ENCODE results near the gene REPS1. TPM values are rescaled to one million over a fixed set of nuclear protein-coding genes. Genes with fewer than 3 reads are reported as not detected.
"Not testable (repeated sequence)": the region's sequence is repeated elsewhere in the genome, so short reads cannot be mapped to it uniquely, and the experiment has no call there.

The REPS1 gene
- total and polyA plus RNA-seq, 9 donors: 20.4 to 65.6 (median 41.0) TPM

DNA sequence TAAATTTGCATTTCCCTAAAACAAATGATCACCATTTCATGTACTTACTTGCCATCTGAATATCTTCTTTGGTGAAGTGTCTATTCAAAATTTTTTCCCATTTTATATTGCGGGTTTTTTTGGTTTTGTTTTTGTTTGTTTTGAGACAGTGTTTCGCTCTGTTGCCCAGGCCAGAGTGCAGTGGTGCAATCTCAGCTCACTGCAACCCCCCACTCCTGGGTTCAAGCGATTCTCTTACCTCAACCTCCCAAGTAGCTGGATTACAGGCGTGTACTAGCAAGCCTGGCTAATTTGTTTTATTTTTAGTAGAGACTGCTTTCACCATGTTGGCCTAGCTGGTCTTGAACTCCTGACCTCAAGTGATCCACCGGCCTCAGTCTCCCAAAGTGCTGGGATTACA is 9.1 kb upstream of the REPS1 start:
- Histone ChIP-seq H3K36me3 (no peaks in the 10 kb centered on the region), H3K4me1 (ENCODE audit: insufficient read depth) (no peaks in the 10 kb centered on the region), H3K27me3 (no peaks in the 10 kb centered on the region), H3K4me3 (no peak overlapping the region), H3K27ac (no peak overlapping the region), H3K9me3 (no peaks in the 10 kb centered on the region)
- TF ChIP-seq, protein P1, sequence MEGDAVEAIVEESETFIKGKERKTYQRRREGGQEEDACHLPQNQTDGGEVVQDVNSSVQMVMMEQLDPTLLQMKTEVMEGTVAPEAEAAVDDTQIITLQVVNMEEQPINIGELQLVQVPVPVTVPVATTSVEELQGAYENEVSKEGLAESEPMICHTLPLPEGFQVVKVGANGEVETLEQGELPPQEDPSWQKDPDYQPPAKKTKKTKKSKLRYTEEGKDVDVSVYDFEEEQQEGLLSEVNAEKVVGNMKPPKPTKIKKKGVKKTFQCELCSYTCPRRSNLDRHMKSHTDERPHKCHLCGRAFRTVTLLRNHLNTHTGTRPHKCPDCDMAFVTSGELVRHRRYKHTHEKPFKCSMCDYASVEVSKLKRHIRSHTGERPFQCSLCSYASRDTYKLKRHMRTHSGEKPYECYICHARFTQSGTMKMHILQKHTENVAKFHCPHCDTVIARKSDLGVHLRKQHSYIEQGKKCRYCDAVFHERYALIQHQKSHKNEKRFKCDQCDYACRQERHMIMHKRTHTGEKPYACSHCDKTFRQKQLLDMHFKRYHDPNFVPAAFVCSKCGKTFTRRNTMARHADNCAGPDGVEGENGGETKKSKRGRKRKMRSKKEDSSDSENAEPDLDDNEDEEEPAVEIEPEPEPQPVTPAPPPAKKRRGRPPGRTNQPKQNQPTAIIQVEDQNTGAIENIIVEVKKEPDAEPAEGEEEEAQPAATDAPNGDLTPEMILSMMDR (IDR thresholded peaks at IDR 0.05): no peak
- TF ChIP-seq EP300 (IDR thresholded peaks at IDR 0.05) (no peak), POLR2A (IDR thresholded peaks at IDR 0.05) (no peak)
- DNase-seq: no peak
- 82 to 97% (median 85%) methylated on average over 5 of the region's 5 CpGs for WGBS, 3 donors
- intact Hi-C loops (cut with DNase I): loop anchor here in 1 of 4 donors (1.0 kb wide), 1 partner anchor 19 kb away; no protein-coding TSS in a partner anchor

DNA sequence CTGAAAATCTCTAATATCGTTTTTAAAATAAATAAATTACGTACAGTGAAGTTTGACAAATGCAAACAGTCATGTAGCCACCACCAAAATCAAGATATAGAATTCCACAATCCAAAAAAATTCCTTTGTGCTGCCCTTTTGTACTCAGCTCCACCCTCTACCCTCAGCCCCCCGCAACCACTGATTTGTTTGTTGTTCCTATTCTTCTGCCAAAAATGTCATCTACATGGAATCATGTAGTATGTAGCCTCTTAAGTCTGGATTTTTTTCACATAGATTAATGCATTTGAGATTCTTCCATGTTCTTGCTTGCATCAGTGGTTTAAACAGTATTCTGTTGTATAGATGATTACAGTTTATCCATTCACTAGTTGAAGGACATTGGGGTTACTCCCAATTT is 8.5 kb upstream of the REPS1 start:
- no peak overlapping the region for H3K27ac ChIP-seq
- no peaks in the 10 kb centered on the region for H3K9me3 ChIP-seq
- H3K36me3 ChIP-seq: no peaks in the 10 kb centered on the region
- no peaks in the 10 kb centered on the region for H3K4me1 ChIP-seq (ENCODE audit: insufficient read depth)
- DNase-seq: no peak
- WGBS, 3 donors: 78 to 84% (median 79%) methylated on average over 3 of the region's 3 CpGs
- intact Hi-C loops (cut with DNase I): no loop called here
- no peak overlapping the region for H3K4me3 ChIP-seq
- TF ChIP-seq EP300 (IDR thresholded peaks at IDR 0.05) (no peak), POLR2A (IDR thresholded peaks at IDR 0.05) (no peak)
- TF ChIP-seq, protein P1 (IDR thresholded peaks at IDR 0.05): no peak
- H3K27me3 ChIP-seq: no peaks in the 10 kb centered on the region

DNA sequence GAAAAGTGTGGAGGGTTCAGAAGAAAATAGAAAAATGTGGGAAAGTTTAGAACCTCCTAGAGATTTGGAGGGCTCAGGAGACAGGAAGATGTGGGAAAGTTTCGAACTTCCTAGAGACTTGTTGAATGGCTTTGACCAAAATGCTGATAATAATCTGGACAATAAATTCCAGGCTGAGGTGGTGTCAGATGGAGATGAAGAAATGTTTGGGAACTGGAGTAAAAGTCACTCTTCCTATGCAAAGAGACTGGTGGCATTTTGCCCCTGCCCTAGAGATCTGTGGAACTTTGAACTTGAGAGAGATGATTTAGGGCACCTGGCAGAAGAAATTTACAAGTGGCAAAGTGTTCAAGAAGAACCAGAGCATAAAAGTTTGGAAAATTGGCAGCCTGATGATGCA is 5.4 kb upstream of the REPS1 start:
- H3K4me1 ChIP-seq (ENCODE audit: insufficient read depth); H3K9me3 ChIP-seq; H3K27me3 ChIP-seq; intact Hi-C loops (cut with DNase I); DNase-seq; H3K4me3 ChIP-seq; H3K27ac ChIP-seq; H3K36me3 ChIP-seq: not testable (repeated sequence)
- WGBS, 3 donors: 85 to 94% (median 89%) methylated on average over 1 of the region's 1 CpG

DNA sequence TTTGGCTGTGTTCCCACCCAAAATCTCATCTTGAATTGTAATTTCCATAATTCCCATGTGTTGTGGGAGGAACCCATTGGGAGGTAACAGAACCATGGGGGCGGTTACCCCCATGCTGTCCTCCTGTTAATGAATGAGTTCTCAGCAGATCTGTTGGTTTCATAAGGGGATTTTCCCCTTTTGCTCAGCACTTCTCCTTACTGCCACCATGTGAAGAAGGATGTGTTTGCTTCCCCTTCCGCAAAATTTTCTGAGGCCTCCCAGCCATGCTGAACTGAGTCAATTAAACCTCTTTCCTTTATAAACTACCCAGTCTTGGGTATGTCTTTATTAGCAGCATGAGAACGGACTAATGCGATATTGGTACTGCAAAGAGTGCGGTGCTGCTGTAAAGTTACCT is 4.9 kb upstream of the REPS1 start:
- 92 to 98% (median 94%) methylated on average over 5 of the region's 5 CpGs for whole genome bisulfite sequencing, 3 donors
- H3K27ac ChIP-seq; intact Hi-C loops (cut with DNase I); H3K27me3 ChIP-seq; H3K36me3 ChIP-seq; DNase-seq; H3K9me3 ChIP-seq; H3K4me1 ChIP-seq (ENCODE audit: insufficient read depth); H3K4me3 ChIP-seq: not testable (repeated sequence)

DNA sequence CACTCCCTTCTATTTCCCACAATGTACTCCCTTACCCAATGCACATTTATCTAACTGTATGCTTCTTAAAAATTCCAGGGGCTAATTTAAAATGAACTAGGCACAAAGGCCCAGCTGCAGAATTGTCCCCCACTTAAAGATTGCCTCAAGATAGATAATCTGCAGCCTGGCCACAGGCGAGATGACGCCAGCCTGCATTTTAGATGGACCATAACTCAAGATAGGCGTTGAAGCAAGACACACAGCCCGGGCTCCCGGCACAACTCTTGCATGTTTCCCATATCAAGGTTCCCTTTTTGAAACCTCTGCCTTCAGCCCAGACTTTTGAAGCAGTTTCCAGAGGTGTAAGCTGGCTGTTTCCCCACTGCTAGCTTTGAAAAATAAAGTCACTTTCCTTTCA is 3.2 kb upstream of the REPS1 start:
- TF ChIP-seq, protein P1 (IDR thresholded peaks at IDR 0.05): no peak
- TF ChIP-seq EP300 (IDR thresholded peaks at IDR 0.05) (no peak), POLR2A (IDR thresholded peaks at IDR 0.05) (no peak)
- WGBS, 3 donors: 7 to 18% (median 14%) methylated on average over 5 of the region's 5 CpGs
- Histone ChIP-seq H3K27me3 (no peaks in the 10 kb centered on the region), H3K27ac (no peak overlapping the region), H3K4me1 (ENCODE audit: insufficient read depth) (peaks cover 1% of the 10 kb centered on the region), H3K4me3 (no peak overlapping the region), H3K9me3 (no peaks in the 10 kb centered on the region), H3K36me3 (no peaks in the 10 kb centered on the region)
- no peak for DNase-seq
- intact Hi-C loops (cut with DNase I): no loop called here

Data from ovary (tissue), 9 donors.